GM19468 (cell line): ENCODE data around the gene SLIT3.

Experiments
- ATAC-seq: cut with Tn5 transposase; IDR thresholded peaks from one replicate; pipeline ENCODE4 v1.9.1; 2021; ENCODE audit warnings: mild to moderate bottlenecking, moderate library complexity, moderate number of reproducible peaks; ENCODE audit not compliant: unreplicated experiment; ENCODE audit errors: extremely low read depth

The SLIT3 gene

DNA sequence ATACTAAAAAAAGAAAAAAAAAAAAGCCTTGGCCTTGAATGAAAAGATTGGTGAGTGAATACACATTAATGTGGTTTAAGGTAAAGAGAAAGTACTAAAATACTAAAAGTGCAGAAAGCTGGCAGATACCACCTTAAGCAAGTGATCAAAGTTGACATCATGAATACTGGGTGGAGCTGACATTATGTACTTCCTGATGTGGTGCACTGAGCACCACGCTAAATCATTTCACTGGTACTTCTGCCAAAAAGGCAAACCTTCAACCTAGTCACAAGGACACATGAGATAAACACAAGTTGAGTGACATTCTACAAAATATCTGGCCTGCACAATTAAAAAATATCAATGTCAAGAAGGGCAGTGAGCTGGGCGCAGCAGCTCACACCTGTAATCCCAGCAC is 687.9 kb downstream of the SLIT3 start:
- ATAC-seq = no peak

DNA sequence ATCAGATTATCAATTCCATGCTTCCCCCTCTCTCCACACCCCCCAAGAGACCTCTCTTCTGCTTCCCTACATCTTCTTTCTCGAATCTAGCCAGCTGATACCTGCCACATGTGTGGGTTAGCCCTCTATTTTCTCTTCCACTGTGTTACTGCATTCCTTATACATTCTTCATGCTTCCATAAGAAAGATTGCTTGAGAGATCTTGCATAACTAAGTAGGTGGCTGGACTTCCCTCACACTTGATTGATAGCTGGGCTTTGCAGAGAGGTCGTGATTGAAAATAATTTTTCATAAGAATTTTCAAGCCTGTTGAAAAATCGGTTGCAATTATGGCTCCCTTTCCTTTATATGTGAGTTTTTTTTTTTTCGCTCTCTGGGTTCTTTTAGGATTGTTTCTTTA is 688.8 kb downstream of the SLIT3 start:
- no peak for ATAC-seq
